Suppressor macrophage (primary cell): ENCODE data around the gene PLXNA2.
A peak's percentile ranks its signal among the peaks of the same experiment; 100 is the strongest.

Experiments used
- DNase-seq, 4 experiments: peaks; one replicate each; pipeline ENCODE4 v3.0.0-alpha.2; 2020 to 2022

The PLXNA2 gene

GRCh38 chr1:208179263-208179816 lies 64.8 kb downstream of the PLXNA2 start:
- DNase-seq, result no peak

GRCh38 chr1:208178091-208178529 lies 66.1 kb downstream of the PLXNA2 start:
- no peak for DNase-seq

- DNase-seq, result no peak
Measured at GRCh38 chr1:208177656-208178055, 66.5 kb downstream of the PLXNA2 start.

- no peak for DNase-seq
Measured at GRCh38 chr1:208176649-208177048, 67.5 kb downstream of the PLXNA2 start.

GRCh38 chr1:208175508-208175895 lies 68.7 kb downstream of the PLXNA2 start:
- DNase-seq, result no peak

- DNase-seq, result no peak
Measured at GRCh38 chr1:208174731-208175507, 69.3 kb downstream of the PLXNA2 start.

GRCh38 chr1:208174200-208174599 lies 70.0 kb downstream of the PLXNA2 start:
- DNase-seq, result peak in 1 of 4 experiments; percentile 22

- no peak for DNase-seq
Measured at GRCh38 chr1:208173749-208174148, 70.4 kb downstream of the PLXNA2 start.

GRCh38 chr1:208172423-208173145 lies 71.6 kb downstream of the PLXNA2 start:
- DNase-seq, result no peak

GRCh38 chr1:208171616-208172422 lies 72.4 kb downstream of the PLXNA2 start:
- DNase-seq, result no peak

GRCh38 chr1:208170252-208170651 lies 73.9 kb downstream of the PLXNA2 start:
- peak; percentile 15 to 62 (median 42) for DNase-seq

GRCh38 chr1:208169081-208169879 lies 74.9 kb downstream of the PLXNA2 start:
- DNase-seq, result no peak

- no peak for DNase-seq
Measured at GRCh38 chr1:208167261-208167869, 76.8 kb downstream of the PLXNA2 start.

GRCh38 chr1:208166340-208167138 lies 77.6 kb downstream of the PLXNA2 start:
- no peak for DNase-seq

- no peak for DNase-seq
Measured at GRCh38 chr1:208165659-208166058, 78.5 kb downstream of the PLXNA2 start.

GRCh38 chr1:208164609-208165008 lies 79.6 kb downstream of the PLXNA2 start:
- peak in 1 of 4 experiments; percentile 77 for DNase-seq

GRCh38 chr1:208163539-208163938 lies 80.6 kb downstream of the PLXNA2 start:
- no peak for DNase-seq

- DNase-seq, result no peak
Measured at GRCh38 chr1:208162903-208163302, 81.3 kb downstream of the PLXNA2 start.

GRCh38 chr1:208161656-208162375 lies 82.4 kb downstream of the PLXNA2 start:
- DNase-seq, result no peak

GRCh38 chr1:208161005-208161404 lies 83.2 kb downstream of the PLXNA2 start:
- DNase-seq, result no peak
